ENCODE measurements around the gene MAD1L1. TPM values are rescaled to one million over a fixed set of nuclear protein-coding genes. Genes with fewer than 3 reads are reported as not detected.
"Not testable (repeated sequence)": the region's sequence is repeated elsewhere in the genome, so short reads cannot be mapped to it uniquely, and the experiment has no call there.

The MAD1L1 gene
- total and polyA plus RNA-seq, 4 donors, result 43.0 to 54.9 (median 49.9) TPM

DNA sequence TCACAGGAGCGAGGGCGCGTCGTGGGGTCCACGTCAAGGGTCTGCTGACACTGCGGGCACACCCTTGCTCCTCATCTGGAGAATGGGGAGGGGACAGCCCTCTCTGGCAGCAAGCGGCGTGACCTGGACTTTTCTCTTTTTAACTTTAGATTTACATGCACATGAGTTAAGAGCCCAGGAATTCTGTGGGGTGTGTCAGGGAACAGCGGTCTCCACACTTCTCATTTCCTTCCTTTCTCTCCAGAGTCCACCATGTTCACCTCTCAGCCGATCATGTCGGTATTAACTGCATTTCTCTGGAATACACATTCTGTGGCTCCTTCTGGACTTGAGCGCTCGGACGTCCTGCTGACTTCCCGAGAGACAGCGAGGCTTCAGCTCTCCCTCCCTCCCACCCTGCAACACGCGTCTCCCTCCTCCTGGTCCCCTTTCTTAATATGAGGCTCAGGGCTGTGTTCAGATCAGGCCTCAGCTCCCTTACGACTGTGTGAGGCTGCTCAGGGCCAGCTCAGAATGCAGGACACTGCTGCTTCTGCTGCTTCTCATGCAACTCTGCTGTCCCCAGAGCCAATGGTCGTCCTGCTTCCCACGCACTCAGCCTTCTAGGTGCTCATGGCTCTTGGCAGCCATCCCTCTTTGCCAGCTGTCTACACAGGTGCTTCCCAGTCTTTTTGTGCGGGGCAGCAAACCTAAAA lies 301.3 kb downstream of the MAD1L1 start:
- TF ChIP-seq CTCF (IDR thresholded peaks at IDR 0.05; ENCODE audit: control extremely low read depth, extremely low read depth), result no peak
- DNase-seq, result no peak
- Histone ChIP-seq H3K4me1 (ENCODE audit: control insufficient read depth in 5 of 5, insufficient read depth in 5 of 5, low read length in 5 of 5) (no peaks in the 10 kb centered on the region), H3K9ac (ENCODE audit: insufficient read depth in 1 of 2, low read length in 2 of 2) (no peak overlapping the region), H3K4me3 (no peak overlapping the region), H3K27me3 (ENCODE audit: control insufficient read depth in 3 of 3, insufficient read depth in 3 of 3, low read length in 2 of 3) (no peaks in the 10 kb centered on the region), H3K36me3 (ENCODE audit: control insufficient read depth in 4 of 4, insufficient read depth in 4 of 4, low read length in 4 of 4) (peaks cover 0 to 15% (median 0%) of the 10 kb centered on the region in 4 donors), H3K9me3 (ENCODE audit: control insufficient read depth in 4 of 4, insufficient read depth in 3 of 4, low read length in 3 of 4) (no peaks in the 10 kb centered on the region), H3K27ac (ENCODE audit: low read depth in 1 of 2, low read length in 1 of 2) (no peak overlapping the region)
- WGBS, 2 donors, result 91 to 93% methylated on average over 22 of the region's 22 CpGs
- no peak for ATAC-seq (ENCODE audit: insufficient read depth, low FRiP score)

DNA sequence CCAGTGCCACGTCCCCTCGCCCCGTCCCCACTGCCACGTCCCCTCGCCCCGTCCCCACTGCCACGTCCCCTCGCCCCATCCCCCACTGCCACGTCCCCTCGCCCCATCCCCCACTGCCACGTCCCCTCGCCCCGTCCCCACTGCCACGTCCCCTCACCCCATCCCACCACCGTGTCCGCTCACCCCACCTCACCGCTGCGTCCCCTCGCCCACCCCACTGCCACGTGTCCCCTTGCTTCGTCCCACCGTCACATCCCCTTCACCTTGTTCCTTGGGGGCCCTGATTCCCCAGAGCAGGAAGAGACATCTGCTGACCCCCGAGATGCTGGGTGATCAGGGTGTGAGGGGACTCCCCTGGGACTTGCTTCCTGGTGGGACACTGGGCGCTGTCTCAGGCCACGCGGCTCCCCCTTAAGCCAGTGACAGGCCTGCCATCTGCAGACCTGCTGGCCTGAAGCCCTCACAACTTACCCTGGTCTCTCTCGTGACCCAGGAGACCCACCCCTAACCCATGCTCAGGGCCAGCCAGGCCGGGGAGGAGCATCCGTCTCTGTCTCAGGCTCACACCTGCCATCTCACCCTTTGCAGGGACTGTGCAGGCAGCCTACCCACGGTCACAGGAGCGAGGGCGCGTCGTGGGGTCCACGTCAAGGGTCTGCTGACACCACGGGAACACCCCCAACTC lies 302.2 kb downstream of the MAD1L1 start:
- Histone ChIP-seq H3K9ac (ENCODE audit: insufficient read depth in 1 of 2, low read length in 2 of 2) (no peak overlapping the region), H3K27ac (ENCODE audit: low read depth in 1 of 2, low read length in 1 of 2) (no peak overlapping the region), H3K9me3 (ENCODE audit: control insufficient read depth in 4 of 4, insufficient read depth in 3 of 4, low read length in 3 of 4) (no peaks in the 10 kb centered on the region), H3K27me3 (ENCODE audit: control insufficient read depth in 3 of 3, insufficient read depth in 3 of 3, low read length in 2 of 3) (no peaks in the 10 kb centered on the region), H3K36me3 (ENCODE audit: control insufficient read depth in 4 of 4, insufficient read depth in 4 of 4, low read length in 4 of 4) (peaks cover 0 to 12% (median 0%) of the 10 kb centered on the region in 4 donors), H3K4me3 (no peak overlapping the region), H3K4me1 (ENCODE audit: control insufficient read depth in 5 of 5, insufficient read depth in 5 of 5, low read length in 5 of 5) (no peaks in the 10 kb centered on the region)
- 91 to 92% methylated on average over 28 to 35 of the region's 36 CpGs for WGBS, 2 donors
- no peak for TF ChIP-seq CTCF (IDR thresholded peaks at IDR 0.05; ENCODE audit: control extremely low read depth, extremely low read depth)
- ATAC-seq (ENCODE audit: insufficient read depth, low FRiP score), result no peak
- DNase-seq, result no peak

DNA sequence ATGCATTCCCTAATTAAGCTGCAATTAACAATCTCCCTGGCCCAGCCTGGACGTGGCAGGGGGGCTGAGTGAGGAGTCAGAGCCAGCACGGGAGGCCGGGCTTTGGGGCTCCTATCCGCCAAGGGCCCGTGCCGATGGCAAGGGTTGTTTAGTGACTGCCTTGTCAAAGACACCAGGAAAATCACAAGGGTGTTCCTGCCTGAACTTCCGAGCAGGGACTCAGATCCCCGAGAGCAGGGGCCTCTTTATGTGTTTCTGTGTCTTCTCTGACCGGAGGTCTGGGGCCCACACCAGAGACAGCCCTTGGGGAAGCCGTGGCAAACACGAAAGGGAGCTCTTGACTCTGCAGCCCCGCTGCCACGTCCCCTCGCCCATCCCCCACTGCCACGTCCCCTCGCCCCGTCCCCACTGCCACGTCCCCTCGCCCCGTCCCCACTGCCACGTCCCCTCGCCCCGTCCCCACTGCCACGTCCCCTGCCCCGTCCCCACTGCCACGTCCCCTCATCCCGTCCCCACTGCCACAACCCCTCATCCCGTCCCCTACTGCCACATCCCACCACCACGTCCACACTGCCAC lies 303.3 kb downstream of the MAD1L1 start:
- H3K27me3 ChIP-seq (ENCODE audit: control insufficient read depth in 3 of 3, insufficient read depth in 3 of 3, low read length in 2 of 3); ATAC-seq (ENCODE audit: insufficient read depth, low FRiP score); DNase-seq; H3K4me3 ChIP-seq; H3K4me1 ChIP-seq (ENCODE audit: control insufficient read depth in 5 of 5, insufficient read depth in 5 of 5, low read length in 5 of 5); H3K27ac ChIP-seq (ENCODE audit: low read depth in 1 of 2, low read length in 1 of 2); H3K9me3 ChIP-seq (ENCODE audit: control insufficient read depth in 4 of 4, insufficient read depth in 3 of 4, low read length in 3 of 4); H3K36me3 ChIP-seq (ENCODE audit: control insufficient read depth in 4 of 4, insufficient read depth in 4 of 4, low read length in 4 of 4); H3K9ac ChIP-seq (ENCODE audit: insufficient read depth in 1 of 2, low read length in 2 of 2): not testable (repeated sequence)
- 93 to 96% methylated on average over 25 to 27 of the region's 29 CpGs for WGBS, 2 donors

- no peaks in the 10 kb centered on the region for H3K4me1 ChIP-seq (ENCODE audit: control insufficient read depth in 5 of 5, insufficient read depth in 5 of 5, low read length in 5 of 5)
- no peak for DNase-seq
- no peak for TF ChIP-seq CTCF (IDR thresholded peaks at IDR 0.05; ENCODE audit: control extremely low read depth, extremely low read depth)
Observed at GRCh38 chr7:1928645-1929348, 303.9 kb downstream of the MAD1L1 start.

More at GRCh38 chr7:1928645-1929348, 303.9 kb downstream of the MAD1L1 start:
- WGBS, 2 donors, result 82 to 87% methylated on average over 19 to 20 of the region's 20 CpGs
- Histone ChIP-seq H3K36me3 (ENCODE audit: control insufficient read depth in 4 of 4, insufficient read depth in 4 of 4, low read length in 4 of 4) (peaks cover 0 to 11% (median 0%) of the 10 kb centered on the region in 4 donors), H3K27ac (ENCODE audit: low read depth in 1 of 2, low read length in 1 of 2) (no peak overlapping the region), H3K27me3 (ENCODE audit: control insufficient read depth in 3 of 3, insufficient read depth in 3 of 3, low read length in 2 of 3) (no peaks in the 10 kb centered on the region), H3K4me3 (no peak overlapping the region), H3K9ac (ENCODE audit: insufficient read depth in 1 of 2, low read length in 2 of 2) (no peak overlapping the region), H3K9me3 (ENCODE audit: control insufficient read depth in 4 of 4, insufficient read depth in 3 of 4, low read length in 3 of 4) (no peaks in the 10 kb centered on the region)
- ATAC-seq (ENCODE audit: insufficient read depth, low FRiP score), result no peak
